IMR-90 (cell line): ENCODE measurements around the gene NCKAP5.

Experiments
- POLR2A ChIP-seq: IDR thresholded peaks from 2 replicates; pipeline ENCODE4 v1.6.1; 2012; ENCODE audit warnings: mild to moderate bottlenecking, low read depth, low read length
- RFX5 ChIP-seq: IDR thresholded peaks from 2 replicates; pipeline ENCODE4 v1.8.0; 2012; ENCODE audit warnings: low read depth, mild to moderate bottlenecking, low read length, moderate library complexity

- TF ChIP-seq POLR2A (no peak), RFX5 (no peak)
Observed at GRCh38 chr2:133447303-133447702, 121.0 kb downstream of the NCKAP5 start.
